ENCODE data around the gene KRTAP10-8.
"Not testable (repeated sequence)": the region's sequence is repeated elsewhere in the genome, so short reads cannot be mapped to it uniquely, and the experiment has no call there.

Gene KRTAP10-8

DNA sequence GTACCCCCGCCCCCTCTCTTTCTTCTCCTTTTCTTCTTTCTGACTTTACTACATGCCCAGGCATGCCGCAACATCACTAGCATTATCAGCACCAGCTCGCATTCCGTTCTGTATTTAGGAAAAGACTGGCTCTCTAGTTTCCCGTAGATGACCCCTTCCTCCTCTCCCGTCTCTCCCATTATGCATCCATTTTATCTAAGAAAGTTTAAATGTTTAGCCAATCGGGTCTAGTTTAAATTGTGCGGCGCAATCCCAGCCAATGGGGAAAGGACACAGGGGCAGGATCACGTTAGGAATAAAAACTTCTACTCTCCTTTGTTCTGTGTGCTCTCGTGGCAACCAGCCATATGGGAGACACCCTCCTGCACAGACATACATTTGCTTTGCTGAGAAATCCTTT is 13.8 kb upstream of the KRTAP10-8 start:
- no peak for DNase-seq (ENCODE audit: low read depth in 2 of 3, low spot score in 1 of 3)

DNA sequence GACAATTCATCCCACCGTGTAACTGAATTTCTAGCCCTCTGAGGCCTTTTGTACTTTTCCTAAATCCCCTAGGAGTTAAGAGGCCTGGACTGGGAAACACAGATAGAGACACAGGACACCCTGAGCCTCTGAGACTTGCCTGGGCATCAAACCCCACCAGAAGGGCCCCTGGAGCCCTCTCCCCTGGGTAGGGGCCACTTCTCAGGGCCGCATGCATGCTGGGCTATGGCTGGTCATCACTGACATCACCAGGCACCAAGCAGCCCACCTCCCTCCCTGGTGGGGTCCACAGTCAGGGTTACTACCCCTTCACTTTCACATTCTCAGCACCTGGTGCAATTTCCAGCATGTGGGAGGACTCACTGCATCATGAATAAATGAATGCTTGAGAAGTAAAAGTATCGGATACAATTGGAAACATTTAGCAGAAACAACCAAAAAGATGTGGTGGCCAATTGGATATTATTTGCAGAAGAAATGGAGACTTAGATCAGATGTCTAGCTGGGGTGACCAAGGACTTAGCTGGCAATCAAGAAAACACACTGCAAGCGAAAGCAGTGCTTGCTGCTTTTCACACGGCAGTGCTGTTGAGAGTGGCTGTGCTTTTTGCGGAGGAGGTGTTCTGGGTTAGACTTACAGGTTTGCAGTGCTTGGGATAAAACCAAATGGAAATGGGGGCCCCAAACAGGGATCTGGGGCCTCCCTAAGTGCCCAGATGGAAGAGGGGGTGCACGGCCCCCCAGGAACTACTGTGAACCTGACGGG is 12.4 kb upstream of the KRTAP10-8 start:
- DNase-seq (ENCODE audit: low read depth in 2 of 3, low spot score in 1 of 3), result no peak

DNA sequence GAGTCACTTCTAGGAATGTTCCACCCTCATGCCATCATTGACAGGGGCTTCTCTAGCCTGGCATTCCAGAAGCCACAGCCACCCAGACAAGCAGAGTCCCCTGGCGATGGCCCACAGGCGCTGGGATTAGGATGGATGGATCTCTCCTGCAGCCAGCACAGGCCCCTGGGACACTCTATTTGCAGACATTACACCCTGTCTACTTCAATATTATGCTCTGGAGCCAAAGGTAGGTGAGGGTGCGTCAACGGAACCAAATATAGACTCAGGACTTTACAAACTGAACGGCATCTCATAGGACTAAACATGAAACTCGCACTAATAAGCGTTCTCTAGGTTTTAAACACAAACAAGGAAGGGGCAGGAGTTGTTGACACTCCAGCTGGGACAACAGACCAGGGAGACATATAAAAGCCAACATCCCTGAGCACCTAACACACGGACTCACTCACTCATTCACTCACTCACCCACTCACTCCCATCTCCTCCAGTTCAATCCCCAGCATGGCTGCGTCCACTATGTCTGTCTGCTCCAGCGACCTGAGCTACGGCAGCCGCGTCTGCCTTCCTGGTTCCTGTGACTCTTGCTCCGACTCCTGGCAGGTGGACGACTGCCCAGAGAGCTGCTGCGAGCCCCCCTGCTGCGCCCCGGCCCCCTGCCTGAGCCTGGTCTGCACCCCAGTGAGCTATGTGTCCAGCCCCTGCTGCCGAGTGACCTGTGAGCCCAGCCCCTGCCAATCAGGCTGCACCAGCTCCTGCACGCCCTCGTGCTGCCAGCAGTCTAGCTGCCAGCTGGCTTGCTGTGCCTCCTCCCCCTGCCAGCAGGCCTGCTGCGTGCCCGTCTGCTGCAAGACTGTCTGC is 11.5 kb upstream of the KRTAP10-8 start, which contains the start of gene KRTAP10-7:
Gene KRTAP10-7, plus strand, starts transcription at position 480 of the 861 bp plus-strand sequence. Its CDS starts 25 bp downstream, at position 505.
- not testable (repeated sequence) for DNase-seq (ENCODE audit: low read depth in 2 of 3, low spot score in 1 of 3)

DNA sequence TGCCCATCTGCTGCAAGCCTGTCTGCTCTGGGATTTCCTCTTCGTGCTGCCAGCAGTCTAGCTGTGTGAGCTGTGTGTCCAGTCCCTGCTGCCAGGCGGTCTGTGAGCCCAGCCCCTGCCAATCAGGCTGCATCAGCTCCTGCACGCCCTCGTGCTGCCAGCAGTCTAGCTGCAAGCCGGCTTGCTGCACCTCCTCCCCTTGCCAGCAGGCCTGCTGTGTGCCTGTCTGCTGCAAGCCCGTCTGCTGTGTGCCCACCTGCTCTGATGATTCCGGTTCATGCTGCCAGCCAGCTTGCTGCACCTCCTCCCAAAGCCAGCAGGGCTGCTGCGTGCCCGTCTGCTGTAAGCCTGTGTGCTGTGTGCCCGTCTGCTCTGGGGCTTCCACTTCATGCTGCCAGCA is 10.8 kb upstream of the KRTAP10-8 start:
- not testable (repeated sequence) for DNase-seq (ENCODE audit: low read depth in 2 of 3, low spot score in 1 of 3)

DNA sequence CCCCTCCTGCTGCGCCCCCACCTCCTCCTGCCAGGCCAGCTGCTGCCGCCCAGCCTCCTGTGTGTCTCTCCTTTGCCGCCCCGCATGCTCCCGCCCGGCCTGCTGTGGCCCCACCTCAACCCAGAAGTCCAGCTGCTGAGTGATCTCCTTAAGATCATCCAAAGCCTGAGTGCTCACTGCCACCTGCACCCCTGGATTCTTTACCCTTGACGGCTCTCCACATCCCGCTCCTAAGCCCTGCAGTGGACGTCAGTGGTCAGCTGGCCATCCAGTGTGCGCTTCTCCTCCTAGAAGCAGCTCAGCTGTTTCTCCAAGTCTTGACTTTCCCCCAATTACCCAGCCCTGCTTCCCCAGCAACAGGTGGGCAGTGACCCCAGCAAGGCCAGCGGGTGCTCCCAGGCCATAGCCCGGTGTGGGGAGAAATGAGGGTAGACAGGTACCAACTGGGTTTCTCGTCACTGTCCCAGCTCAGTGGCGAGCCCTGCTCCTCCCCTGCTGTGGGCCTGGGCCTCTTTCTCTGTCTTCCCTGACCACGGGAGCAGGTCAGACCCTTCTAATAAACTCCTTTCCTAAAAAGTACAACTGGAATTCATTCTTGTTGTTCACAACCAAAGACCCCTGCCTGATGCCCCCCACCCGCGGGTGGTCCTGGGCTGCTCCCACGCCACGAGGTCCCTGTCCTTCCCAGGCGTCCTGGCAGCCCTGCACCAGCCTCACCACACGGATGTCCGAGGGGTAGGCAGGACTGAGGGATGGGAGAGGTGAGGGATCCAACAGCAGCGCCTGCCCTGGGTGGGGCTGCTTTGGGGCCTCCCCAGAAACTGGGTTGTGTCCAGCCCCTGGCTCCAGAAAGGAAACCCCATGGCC is 10.1 kb upstream of the KRTAP10-8 start:
- no peak for DNase-seq (ENCODE audit: low read depth in 2 of 3, low spot score in 1 of 3)

DNA sequence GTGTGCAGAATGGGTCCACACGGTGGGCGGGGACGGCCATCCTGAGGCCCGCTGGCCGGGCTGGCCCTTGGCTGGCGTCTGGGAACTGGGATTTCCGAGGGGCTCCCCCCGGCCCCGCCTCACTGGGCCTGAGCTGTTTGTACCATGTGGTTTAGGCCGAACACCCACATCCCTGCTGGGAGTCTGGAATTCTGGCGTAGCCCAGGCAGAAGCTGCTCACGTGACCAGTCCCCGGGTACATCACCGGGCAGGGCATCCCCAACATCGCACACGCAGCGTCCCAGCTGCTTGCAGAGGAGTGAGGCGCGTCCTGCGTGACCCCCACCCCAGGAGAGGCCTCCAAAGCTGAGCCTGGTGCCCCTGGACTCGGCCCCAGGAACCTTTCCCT is 9.4 kb upstream of the KRTAP10-8 start:
- DNase-seq (ENCODE audit: low read depth in 2 of 3, low spot score in 1 of 3), result no peak

DNA sequence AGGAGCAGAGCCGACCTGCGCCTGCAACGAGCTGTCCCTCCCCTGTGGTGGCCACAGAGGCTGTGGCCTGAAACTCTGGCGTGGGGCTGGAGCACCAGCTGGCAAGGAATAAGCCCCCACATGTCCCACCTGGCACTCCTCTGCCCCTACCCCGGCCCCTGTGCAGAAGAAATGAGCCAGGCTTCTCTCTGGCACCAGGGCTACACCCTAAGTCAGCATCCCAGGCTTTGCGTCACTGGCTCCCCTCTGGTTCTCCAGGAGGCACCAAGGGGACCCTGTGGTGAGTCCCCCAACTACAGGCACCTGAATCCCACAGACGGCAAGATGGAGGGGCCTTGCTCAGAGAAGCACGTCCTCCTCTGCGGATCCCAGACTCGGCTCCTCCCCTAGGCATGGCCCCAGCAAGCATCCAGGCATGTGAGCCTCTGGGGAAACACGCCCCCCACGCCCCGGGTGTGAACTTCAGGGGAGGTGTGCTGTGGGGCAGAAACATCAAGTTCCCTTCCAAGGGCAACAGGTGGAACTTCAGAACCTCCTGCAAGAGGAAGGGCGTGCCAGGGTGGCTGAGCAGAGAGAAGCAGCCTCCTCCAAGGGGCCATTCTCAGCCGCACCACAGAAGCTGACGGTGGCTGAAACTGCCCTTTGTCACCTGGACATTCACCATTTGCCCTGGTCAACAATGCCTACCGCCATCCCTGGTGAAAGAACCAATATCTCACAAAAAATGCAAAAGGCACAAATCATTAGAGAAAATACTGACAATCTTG is 8.6 kb upstream of the KRTAP10-8 start:
- no peak for DNase-seq (ENCODE audit: low read depth in 2 of 3, low spot score in 1 of 3)

DNA sequence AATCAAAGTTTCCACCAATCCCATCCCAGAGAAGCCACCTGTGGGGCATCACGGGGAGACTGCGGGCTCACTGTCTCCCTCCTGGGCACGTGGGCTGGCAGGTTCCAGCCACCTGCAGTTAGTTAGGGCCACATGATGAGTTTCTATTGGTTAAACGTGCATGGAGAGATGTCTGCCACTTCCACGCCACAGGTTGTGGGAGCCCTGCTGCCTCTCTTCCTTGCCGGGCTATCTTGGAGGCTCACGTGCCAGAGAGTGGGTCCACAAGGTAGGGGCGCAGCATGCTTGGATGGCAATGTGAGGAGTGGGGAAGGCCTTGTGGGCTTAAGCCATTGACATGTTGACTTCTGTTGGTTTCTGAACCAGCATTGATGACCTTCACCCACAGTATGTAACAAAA is 8.0 kb upstream of the KRTAP10-8 start:
- no peak for DNase-seq (ENCODE audit: low read depth in 2 of 3, low spot score in 1 of 3)

DNA sequence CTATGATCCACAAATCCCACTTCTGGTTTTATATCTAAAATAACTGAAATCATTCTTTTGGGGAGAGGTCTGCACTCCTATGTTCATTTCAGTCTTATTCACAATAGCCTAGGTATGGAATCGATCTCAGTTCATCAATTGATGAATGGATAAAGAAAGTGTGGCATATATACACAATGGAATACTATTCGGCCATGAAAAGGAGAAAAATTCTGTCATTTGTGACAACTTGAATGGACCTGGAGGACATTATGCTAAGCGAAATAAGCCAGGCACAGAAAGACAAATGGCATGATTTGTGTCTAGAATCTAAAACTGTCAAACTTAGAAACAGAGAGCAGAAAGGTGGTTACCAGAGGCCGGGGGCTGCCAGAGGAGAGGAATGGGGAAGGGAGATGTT is 5.4 kb upstream of the KRTAP10-8 start:
- DNase-seq (ENCODE audit: low read depth in 2 of 3, low spot score in 1 of 3), result no peak

DNA sequence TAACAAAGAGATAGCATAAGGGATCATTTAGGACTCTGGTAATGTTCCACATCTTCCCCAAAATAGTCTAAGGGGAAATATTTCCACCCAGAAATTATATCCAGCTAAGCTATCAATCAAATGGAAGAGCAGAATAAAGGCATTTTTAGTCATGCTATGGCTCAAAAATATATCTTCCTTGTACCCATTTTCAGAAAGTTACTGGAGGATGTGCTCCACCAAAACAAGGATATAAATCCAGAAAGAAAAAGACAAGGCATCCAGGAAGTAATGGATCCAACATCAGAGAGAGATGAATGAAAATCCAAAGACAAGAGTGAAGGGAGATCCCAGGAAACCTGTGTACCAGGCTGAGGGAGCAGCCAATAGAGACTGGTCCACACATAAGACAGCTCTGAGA is 2.7 kb upstream of the KRTAP10-8 start:
- DNase-seq (ENCODE audit: low read depth in 2 of 3, low spot score in 1 of 3), result no peak

DNA sequence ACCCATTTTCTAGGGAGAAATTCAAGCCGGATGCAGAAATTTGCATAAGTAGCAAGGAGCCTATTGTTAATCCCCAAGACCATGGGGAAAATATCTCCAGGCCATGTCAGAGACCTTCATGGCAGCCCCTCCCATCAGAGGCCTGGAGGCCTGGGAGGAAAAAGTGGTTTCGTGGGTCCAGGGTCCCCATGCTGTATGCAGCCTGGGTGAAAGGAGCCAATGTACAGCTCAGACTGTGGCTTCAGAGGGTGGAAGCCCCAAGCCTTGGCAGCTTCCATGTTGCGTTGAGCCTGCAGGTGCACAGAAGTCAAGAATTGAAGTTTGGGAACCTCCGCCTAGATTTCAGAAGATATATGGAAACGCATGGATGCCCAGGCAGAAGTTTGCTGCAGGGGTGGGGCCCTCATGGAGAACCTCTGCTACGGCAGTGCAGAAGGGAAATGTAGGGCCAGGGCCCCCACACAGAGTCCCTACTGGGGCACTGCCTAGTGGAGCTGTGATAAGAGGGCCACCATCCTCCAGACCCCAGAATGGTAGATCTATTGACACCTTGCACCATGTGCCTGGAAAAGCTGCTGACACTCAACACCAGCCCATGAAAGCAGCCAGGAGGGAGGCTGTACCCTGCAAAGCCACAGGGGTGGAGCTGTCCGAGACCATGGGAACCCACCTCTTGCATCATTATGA is 1.6 kb upstream of the KRTAP10-8 start:
- not testable (repeated sequence) for DNase-seq (ENCODE audit: low read depth in 2 of 3, low spot score in 1 of 3)

DNA sequence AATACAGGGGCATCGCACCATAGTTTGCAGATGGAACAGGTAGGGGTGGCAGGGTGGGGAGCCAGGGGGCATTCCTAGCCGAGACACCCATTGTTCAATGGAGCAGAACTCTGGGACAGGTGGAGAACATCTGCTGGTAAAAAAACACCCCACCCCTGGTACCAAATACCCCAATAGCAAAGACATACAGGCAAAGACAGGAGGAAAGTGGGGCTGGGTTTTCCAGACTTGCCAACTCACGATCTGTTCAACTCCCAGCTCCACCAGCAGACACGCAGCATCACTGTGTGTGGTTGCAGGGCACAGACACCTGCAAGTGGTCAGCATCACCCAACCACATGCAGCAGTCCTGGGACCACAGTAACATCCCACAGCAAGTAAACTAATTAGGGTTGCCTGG is 328 bp upstream of the KRTAP10-8 start:
- no peak for DNase-seq (ENCODE audit: low read depth in 2 of 3, low spot score in 1 of 3)

DNA sequence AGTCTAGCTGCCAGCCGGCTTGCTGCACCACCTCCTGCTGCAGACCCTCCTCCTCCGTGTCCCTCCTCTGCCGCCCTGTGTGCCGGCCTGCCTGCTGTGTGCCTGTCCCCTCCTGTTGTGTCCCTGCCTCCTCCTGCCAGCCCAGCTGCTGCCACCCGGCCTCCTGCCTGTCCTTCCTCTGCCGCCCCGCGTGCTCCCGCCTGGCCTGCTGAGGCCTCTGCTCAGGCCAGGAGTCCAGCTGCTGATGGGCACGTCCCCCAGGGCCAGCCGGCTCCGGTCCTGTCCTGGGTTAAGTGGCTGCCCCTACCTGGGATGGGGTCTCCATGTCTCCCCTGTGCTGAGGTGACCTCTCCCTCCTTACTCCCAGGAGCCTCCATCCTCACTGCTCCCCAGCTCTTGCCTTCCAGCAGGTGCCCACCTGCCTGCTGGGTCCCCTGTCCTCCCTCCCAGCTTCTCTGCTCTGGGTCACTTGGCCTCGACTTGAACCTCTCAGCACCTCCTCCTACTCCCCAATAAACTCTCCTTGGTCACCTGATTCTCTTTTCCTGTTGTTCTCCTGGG is 870 bp downstream of the KRTAP10-8 start:
- no peak for DNase-seq (ENCODE audit: low read depth in 2 of 3, low spot score in 1 of 3)

DNA sequence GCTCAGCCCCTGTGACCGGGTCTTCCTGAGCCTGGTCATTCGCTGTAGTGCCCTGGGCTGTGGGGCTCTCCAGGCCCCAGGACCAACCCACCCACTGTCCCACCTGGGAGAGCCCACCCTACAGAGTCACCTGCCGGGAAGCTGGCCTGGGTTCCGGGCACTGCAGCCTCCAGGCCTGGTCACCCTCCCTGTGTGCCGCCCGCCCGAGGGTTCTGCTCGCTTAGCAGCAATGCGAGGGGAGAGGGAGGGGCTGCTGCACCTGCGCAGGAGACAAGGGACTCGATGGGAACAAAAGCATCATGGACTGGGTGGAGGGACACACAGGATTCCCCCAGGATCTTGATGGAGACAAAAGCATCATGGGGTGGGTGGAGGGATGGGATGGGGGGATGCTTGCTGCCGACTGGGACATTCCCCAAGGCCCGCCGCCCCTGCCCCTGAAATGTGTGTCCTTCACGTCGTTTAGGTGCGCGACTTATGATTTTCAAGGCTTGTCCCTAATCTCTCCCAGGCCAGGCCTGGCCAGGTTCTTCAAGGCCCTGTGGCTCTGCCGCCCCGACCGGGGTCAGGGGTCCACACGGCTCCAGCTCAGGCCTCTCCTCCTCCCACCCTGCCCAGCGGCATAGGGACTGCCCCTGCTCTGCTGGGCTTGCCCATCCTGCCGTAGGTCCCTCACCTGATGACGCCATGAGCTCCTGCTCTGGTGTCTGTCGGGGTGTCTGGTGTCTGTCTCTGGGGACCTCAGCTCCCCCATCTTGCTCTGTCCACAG is 1.7 kb downstream of the KRTAP10-8 start:
- DNase-seq (ENCODE audit: low read depth in 2 of 3, low spot score in 1 of 3), result no peak

DNA sequence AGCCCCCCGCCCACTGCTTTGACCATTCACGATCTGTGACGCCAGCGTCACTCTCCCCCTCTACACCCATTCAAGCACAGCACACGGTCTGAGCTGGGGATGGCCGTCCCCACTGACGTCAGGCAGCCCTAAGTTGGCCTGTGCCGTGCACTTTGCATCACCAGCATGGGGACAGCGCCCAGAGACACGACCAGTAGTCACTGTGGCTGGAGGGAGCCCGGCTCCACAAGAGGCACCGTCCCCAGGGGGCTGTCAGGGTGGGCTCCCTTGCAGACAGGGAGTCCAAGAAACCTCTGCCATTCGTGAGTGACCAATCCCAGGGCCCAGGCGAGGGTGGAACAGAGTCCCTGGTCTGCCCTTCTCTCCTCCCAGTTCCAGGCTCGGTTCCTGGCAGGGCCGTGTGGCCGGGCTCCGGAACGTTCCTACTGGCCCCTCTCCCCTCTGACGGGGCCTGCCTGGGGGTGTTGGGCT is 2.3 kb downstream of the KRTAP10-8 start:
- DNase-seq (ENCODE audit: low read depth in 2 of 3, low spot score in 1 of 3), result no peak

DNA sequence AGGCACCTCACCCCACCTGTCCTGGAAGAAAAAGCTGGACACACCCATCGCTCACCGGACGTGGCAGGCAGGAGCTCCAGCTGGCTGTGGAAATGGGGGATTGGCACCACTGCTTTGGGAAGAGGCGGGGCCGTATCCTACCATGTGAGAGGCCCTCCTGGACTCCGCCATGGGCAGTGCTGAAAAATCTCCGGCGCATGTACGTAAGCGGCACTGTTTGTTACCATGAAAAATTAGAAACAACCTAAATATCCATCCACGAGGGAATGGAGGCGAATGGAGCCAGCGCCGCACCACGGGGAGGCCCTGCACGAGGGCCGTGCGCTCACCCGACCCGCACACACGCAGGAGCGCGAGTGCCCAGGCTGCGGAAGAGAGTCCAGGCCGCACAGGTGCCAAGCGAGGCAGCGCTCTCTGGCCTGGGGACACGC is 3.1 kb downstream of the KRTAP10-8 start:
- DNase-seq (ENCODE audit: low read depth in 2 of 3, low spot score in 1 of 3), result no peak

DNA sequence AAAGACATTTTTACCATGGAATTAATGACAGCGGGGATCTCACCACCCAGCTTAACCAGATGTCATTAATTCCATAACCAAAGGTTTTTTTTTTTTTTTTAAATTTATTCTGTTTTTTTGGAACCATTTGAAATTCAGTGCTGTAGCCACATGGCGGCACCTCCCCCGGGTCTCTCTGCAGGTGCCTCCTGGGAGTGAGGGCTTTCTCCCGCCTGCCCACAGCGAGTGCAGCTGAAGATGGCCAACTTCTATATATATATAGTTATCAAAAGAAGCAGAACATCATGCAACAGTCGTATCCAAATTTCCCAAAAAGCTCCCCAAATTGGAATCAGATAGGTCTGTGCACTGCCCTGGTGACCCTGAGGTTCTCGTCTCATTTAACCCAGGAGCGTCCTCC is 3.6 kb downstream of the KRTAP10-8 start:
- DNase-seq (ENCODE audit: low read depth in 2 of 3, low spot score in 1 of 3), result no peak

DNA sequence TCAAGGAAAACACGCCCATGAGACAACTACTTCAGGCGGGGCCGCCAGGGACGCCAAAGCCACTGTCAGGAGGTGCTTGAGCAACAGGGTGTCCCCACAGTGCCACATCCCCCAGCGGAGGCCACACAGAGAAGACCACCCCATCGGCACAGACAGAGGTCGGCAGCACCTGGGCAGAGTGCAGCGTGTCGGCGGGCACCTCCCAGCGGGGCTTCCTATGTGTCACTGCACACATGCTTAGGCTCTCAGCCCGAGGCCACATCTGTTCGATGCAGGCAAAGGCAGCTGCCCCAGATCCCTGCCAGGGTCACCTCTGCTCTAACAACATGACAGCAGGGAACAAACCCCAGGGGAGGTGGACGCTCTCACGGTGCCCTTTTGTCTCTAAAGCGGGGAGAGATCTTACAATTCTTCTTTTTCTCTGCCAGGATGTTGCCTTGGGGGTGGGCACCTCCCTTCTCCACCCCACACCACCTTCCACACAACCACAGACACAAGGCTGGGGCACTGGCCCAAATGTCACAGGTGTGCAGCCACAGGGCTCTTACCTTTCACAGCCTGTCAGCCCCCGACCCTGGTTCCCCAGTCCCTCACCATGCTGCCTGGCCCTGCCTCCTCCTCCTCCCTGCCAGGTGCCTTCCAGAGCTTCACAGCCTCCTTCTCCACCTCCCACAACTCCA is 4.2 kb downstream of the KRTAP10-8 start:
- no peak for DNase-seq (ENCODE audit: low read depth in 2 of 3, low spot score in 1 of 3)
